GM21526 (cell line): Measurements from ENCODE around the gene ANKIB1.

Experiments
- ATAC-seq: cut with Tn5 transposase; IDR thresholded peaks from one replicate; pipeline ENCODE4 v1.9.1; 2021; ENCODE audit warnings: moderate library complexity; ENCODE audit not compliant: unreplicated experiment, low FRiP score

The ANKIB1 gene

GRCh38 chr7:92446869-92447344, 201.1 kb downstream of the ANKIB1 start:
- ATAC-seq: no peak

- peak; percentile 85 for ATAC-seq
Measured at GRCh38 chr7:92447345-92448204, 201.8 kb downstream of the ANKIB1 start, which contains the start of gene GATAD1. Gene GATAD1, plus strand, starts transcription at chr7:92447482. Its CDS starts 248 bp downstream, at chr7:92447730.

GRCh38 chr7:92448205-92448747, 202.5 kb downstream of the ANKIB1 start:
- ATAC-seq: peak; percentile 41
